K562 (cell line): ENCODE results near the gene RNU6-9. TPM values are rescaled to one million over a fixed set of nuclear protein-coding genes. Genes with fewer than 3 reads are reported as not detected.
A peak's percentile ranks its signal among the peaks of the same experiment; 100 is the strongest.

Experiments
- CREB5 ChIP-seq: fragments of 250-450 bp; sonication (Bioruptor Pico); IDR thresholded peaks from 2 replicates; pipeline ENCODE4 v1.5.0; 2020; ENCODE audit warnings: mild to moderate bottlenecking
- HCFC1 ChIP-seq: IDR thresholded peaks from 2 replicates; pipeline ENCODE4 v1.6.1; 2012; ENCODE audit warnings: low read depth, low read length, improper control_type of control experiment
- IRF9 ChIP-seq: fragments of 450-650 bp; IDR thresholded peaks from 2 replicates; pipeline ENCODE4 v1.6.1; 2016; ENCODE audit warnings: missing biosample characterization, missing genetic modification characterization
- KDM1A ChIP-seq, 2 experiments: fragments of 450-650 bp; IDR thresholded peaks; 2 replicates each; pipeline ENCODE4 v1.6.1; 2016; ENCODE audit warnings: mild to moderate bottlenecking in 2 of 2
- KLF1 ChIP-seq: fragments of 450-650 bp; IDR thresholded peaks from 2 replicates; pipeline ENCODE4 v1.6.1; 2016; ENCODE audit warnings: missing genetic modification characterization, missing compliant biosample characterization
- L3MBTL2 ChIP-seq: fragments of 450-650 bp; IDR thresholded peaks from 2 replicates; pipeline ENCODE4 v1.6.1; 2016; ENCODE audit warnings: mild to moderate bottlenecking, moderate library complexity
- LCOR ChIP-seq: sonication (generic); formaldehyde crosslinking; IDR thresholded peaks from 2 replicates; pipeline ENCODE4 v1.8.0; 2022; ENCODE audit warnings: mild to moderate bottlenecking, missing genetic modification reagents
- MXD1 ChIP-seq: fragments of 250-450 bp; sonication (Bioruptor Pico); IDR thresholded peaks from 2 replicates; pipeline ENCODE4 v1.8.0; 2021; ENCODE audit warnings: borderline replicate concordance, mild to moderate bottlenecking, moderate library complexity; ENCODE audit not compliant: poor library complexity, severe bottlenecking
- PML ChIP-seq: IDR thresholded peaks from 2 replicates; pipeline ENCODE4 v1.6.1; 2012; ENCODE audit warnings: low read length, inconsistent platforms
- POLR2A ChIP-seq: fragments of 450-650 bp; conservative IDR thresholded peaks from 2 replicates; pipeline ENCODE4 v1.6.1; 2016
- RCOR1 ChIP-seq, 2 experiments: IDR thresholded peaks; 2 replicates each; pipeline ENCODE4 v1.6.1; 2012; ENCODE audit warnings: low read depth in 2 of 2, low read length in 2 of 2, borderline replicate concordance in 1 of 2, improper control_type of control experiment in 1 of 2
- SETDB1 ChIP-seq: IDR thresholded peaks from one replicate; pipeline ENCODE4 v1.6.1; 2012; ENCODE audit warnings: low read length, control low read depth, inconsistent platforms
- SRSF1 ChIP-seq: fragments of 200-400 bp; formaldehyde crosslinking; IDR thresholded peaks from 2 replicates; pipeline ENCODE4 v1.6.1; 2017; ENCODE audit warnings: mild to moderate bottlenecking, low read depth, low read length, moderate library complexity
- TRIM24 ChIP-seq, 2 experiments: fragments of 450-650 bp; IDR thresholded peaks; 2 replicates each; pipeline ENCODE4 v1.6.1; 2016
- TSHZ1 ChIP-seq: fragments of 250-450 bp; sonication (Bioruptor Pico); IDR thresholded peaks from 2 replicates; pipeline ENCODE4 v1.4.0; 2020; ENCODE audit warnings: mild to moderate bottlenecking, moderate library complexity
- ZNF12 ChIP-seq: sonication (generic); formaldehyde crosslinking; IDR thresholded peaks from 2 replicates; pipeline ENCODE4 v1.4.0; 2020; ENCODE audit warnings: mild to moderate bottlenecking, missing genetic modification reagents
- ZNF57 ChIP-seq: fragments of 450-650 bp; formaldehyde crosslinking; IDR thresholded peaks from 2 replicates; pipeline ENCODE4 v1.4.0; 2020; ENCODE audit warnings: mild to moderate bottlenecking, moderate library complexity
- ZNF592 ChIP-seq: fragments of 450-650 bp; IDR thresholded peaks from 2 replicates; pipeline ENCODE4 v1.6.1; 2017; ENCODE audit warnings: antibody characterized with exemption, mild to moderate bottlenecking
- ZZZ3 ChIP-seq: fragments of 450-650 bp; IDR thresholded peaks from 2 replicates; pipeline ENCODE4 v1.6.1; 2016; ENCODE audit warnings: antibody characterized with exemption, mild to moderate bottlenecking, moderate library complexity
- polyA plus RNA-seq, 8 experiments: library from polyadenylated mRNA; depleted of rRNA in 4 of 8; stranded (reverse) in 5 of 8; unstranded in 3 of 8; fragments of >200 nt; fragmentation: Nextera tagmentation in 2 of 8; fragmentation: Illumina TruSeq in 1 of 8; extraction: Ambion mirVana in 2 of 8; extraction: Trizol in 1 of 8; gene quantifications; 2 replicates each; pipeline versions ENCODE4 v1.2.1 to v1.2.3, GENCODE V29; 2011 to 2014; ENCODE audit warnings: inconsistent platforms in 1 of 8, missing spikeins in 1 of 8
- total RNA-seq, 7 experiments: library from RNA; depleted of rRNA in 6 of 7; stranded (reverse); fragments of >200 nt in 6 of 7; fragmentation: Illumina TruSeq in 2 of 7; extraction: Trizol in 2 of 7; gene quantifications; 2 replicates each; pipeline versions ENCODE4 v1.2.1 to v1.2.3, GENCODE V29; 2011 to 2021; ENCODE audit warnings: low replicate concordance in 1 of 7

Gene RNU6-9
- total and polyA plus RNA-seq, 9 of the 15 experiments (the other 6 are each of a cell fraction or from before 2014, with no cell fraction given), result not detected

- TF ChIP-seq CREB5 (no peak), RCOR1 (IDR thresholded peaks at IDR 0.05; ENCODE audit: borderline replicate concordance in 1 of 2, low read depth in 2 of 2, low read length in 2 of 2) (0 out of 4 replicates have a peak, but pooled peaks of 1 of the 2 experiments have one; percentile 5), ZNF12 (CRISPR knock-in tag) (no peak), SRSF1 (no peak), MXD1 (CRISPR knock-in tag) (no peak), IRF9 (tag) (no peak), HCFC1 (no peak), L3MBTL2 (peak; percentile 33; the same call in 1 of the 2 replicates), TRIM24 (IDR thresholded peaks at IDR 0.05) (no peak), ZNF592 (no peak), PML (no peak), ZNF57 (CRISPR knock-in tag) (no peak), KDM1A (IDR thresholded peaks at IDR 0.05) (peak in 1 of 2 experiments; percentile 79; a peak in 3 of 4 replicates), POLR2A (peak; percentile 41; the same call in 1 of the 2 replicates), ZZZ3 (no peak), TSHZ1 (no peak), SETDB1 (no peak), LCOR (no peak), KLF1 (no peak)
These were observed 20.9 kb upstream of the RNU6-9 start (continued) for GRCh38 chr19:872266-872951.
